Peyer's patch (tissue), 4 donors: ENCODE results near the gene AKT3. TPM values are rescaled to one million over a fixed set of nuclear protein-coding genes. Genes with fewer than 3 reads are reported as not detected.

Source experiments
- DNase-seq, 3 donors: peaks; one replicate each; pipeline ENCODE4 v3.0.0-alpha.2; 2017 to 2019
- H3K27ac ChIP-seq, 4 donors: fragments of 200-600 bp; sonication (generic); one replicate each; pipeline ENCODE4 v1.5.1; 2016 to 2019
- H3K27me3 ChIP-seq, 2 donors: fragments of 200-600 bp; sonication (generic); one replicate each; pipeline ENCODE4 v1.5.1; 2019
- H3K36me3 ChIP-seq, 3 donors: fragments of 200-600 bp; sonication (generic); one replicate each; pipeline ENCODE4 v1.5.1; 2016 to 2019
- H3K4me1 ChIP-seq, 4 donors: fragments of 200-600 bp; sonication (generic); one replicate each; pipeline ENCODE4 v1.5.1; 2016 to 2019
- H3K4me3 ChIP-seq, 4 donors: fragments of 200-600 bp; sonication (generic); 1 replicate in 3 of 4; 2 replicates in 1 of 4; pipeline ENCODE4 v1.5.1; 2016 to 2019; ENCODE audit warnings: mild to moderate bottlenecking in 1 of 4
- H3K9me3 ChIP-seq, 4 donors: fragments of 200-600 bp; sonication (generic); one replicate each; pipeline ENCODE4 v1.5.1; 2016 to 2019; ENCODE audit warnings: mild to moderate bottlenecking in 1 of 4
- POLR2A ChIP-seq, 2 donors: fragments of 450-650 bp; IDR thresholded peaks; one replicate each; pipeline ENCODE4 v1.5.1; 2017; ENCODE audit warnings: antibody characterized with exemption in 2 of 2, mild to moderate bottlenecking in 2 of 2, moderate library complexity in 2 of 2
- total RNA-seq, 4 donors: library from RNA; depleted of rRNA; stranded (reverse); fragments of >200 nt; gene quantifications; one replicate each; pipeline ENCODE4 v1.1.0, GENCODE V29; 2016
- TF ChIP-seq, protein P1 (sequence below), 6 experiments: fragments of 450-650 bp in 4 of 6; fragments of 200-600 bp in 2 of 6; sonication (generic) in 1 of 6; IDR thresholded peaks; one replicate each; pipeline ENCODE4 v1.5.1; 2017 to 2019; ENCODE audit warnings: antibody characterized with exemption in 6 of 6, mild to moderate bottlenecking in 3 of 6, moderate library complexity in 1 of 6

The AKT3 gene
- total RNA-seq, 4 donors from 2014 or later = 4.4 to 71.8 (median 15.2) TPM

DNA sequence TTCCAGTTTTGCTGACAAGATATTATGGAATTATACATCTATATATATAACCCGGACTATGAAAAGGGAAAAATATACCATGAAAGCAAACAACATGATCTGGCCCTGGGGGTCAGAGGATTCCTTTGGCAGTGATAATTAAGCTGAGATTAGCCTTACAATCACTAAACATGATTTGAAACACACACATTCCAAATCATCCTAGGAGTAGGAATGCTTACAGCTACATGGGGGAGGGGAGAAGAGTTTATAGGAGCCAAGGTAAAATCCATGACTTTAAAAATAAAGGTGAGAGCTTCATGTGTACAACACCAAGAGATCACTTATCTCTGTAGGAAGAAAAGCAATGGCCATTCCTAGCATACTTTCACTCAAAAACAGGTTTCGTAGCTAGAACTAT lies 57.6 kb downstream of the AKT3 start:
- no peak overlapping the region for H3K4me3 ChIP-seq

DNA sequence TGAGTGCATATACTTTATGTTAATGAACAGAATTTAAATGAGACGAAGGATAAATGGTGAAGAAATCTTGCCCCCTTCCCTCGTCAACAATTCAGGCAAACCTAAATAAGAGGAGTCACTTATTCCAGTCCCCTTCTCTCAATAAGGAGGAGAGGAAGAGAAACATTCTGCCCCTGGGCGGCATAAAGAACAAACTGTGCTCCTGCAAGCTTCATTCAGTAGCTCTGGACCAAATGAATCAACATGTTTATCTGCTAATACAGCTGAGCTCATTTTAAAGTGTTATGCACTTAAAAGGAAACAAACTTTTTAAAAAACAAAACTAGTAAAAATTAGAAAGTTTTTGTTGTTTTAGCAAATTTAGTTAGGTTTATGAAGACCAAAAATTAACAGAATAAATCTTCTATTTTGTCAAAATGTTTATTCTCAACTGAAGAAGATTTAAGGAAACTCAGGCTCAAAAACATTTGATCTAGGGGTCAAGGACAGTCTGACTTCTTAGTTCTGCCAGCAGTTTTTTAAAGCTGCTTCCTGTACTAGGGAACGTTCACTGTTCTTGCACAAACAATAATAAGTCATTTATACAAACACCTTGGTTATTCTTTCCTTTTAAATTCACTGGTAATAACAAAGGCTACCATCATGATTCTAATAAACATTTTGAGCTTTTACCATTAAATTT lies 58.3 kb downstream of the AKT3 start:
- H3K27ac ChIP-seq = peak overlapping the region in 1 of 4 donors; percentile 40
- no peak for DNase-seq
- H3K9me3 ChIP-seq = no peaks in the 10 kb centered on the region
- no peak for TF ChIP-seq POLR2A (IDR thresholded peaks at IDR 0.05)
- TF ChIP-seq, protein P1, sequence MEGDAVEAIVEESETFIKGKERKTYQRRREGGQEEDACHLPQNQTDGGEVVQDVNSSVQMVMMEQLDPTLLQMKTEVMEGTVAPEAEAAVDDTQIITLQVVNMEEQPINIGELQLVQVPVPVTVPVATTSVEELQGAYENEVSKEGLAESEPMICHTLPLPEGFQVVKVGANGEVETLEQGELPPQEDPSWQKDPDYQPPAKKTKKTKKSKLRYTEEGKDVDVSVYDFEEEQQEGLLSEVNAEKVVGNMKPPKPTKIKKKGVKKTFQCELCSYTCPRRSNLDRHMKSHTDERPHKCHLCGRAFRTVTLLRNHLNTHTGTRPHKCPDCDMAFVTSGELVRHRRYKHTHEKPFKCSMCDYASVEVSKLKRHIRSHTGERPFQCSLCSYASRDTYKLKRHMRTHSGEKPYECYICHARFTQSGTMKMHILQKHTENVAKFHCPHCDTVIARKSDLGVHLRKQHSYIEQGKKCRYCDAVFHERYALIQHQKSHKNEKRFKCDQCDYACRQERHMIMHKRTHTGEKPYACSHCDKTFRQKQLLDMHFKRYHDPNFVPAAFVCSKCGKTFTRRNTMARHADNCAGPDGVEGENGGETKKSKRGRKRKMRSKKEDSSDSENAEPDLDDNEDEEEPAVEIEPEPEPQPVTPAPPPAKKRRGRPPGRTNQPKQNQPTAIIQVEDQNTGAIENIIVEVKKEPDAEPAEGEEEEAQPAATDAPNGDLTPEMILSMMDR (IDR thresholded peaks at IDR 0.05) = no peak
- no peak overlapping the region for H3K4me3 ChIP-seq
- H3K4me1 ChIP-seq = peaks cover 0 to 6% (median 1%) of the 10 kb centered on the region in 4 donors
- H3K27me3 ChIP-seq = no peaks in the 10 kb centered on the region
- H3K36me3 ChIP-seq = no peaks in the 10 kb centered on the region

More for the DNA sequence above, 57.6 kb downstream of the AKT3 start:
- TF ChIP-seq, protein P1 (IDR thresholded peaks at IDR 0.05) = no peak
- TF ChIP-seq POLR2A (IDR thresholded peaks at IDR 0.05) = no peak
- no peaks in the 10 kb centered on the region for H3K36me3 ChIP-seq
- no peaks in the 10 kb centered on the region for H3K9me3 ChIP-seq
- peaks cover 0 to 6% (median 1%) of the 10 kb centered on the region in 4 donors for H3K4me1 ChIP-seq
- DNase-seq = no peak
- no peaks in the 10 kb centered on the region for H3K27me3 ChIP-seq
- H3K27ac ChIP-seq = peak overlapping the region in 1 of 4 donors; percentile 40

- Histone ChIP-seq H3K4me1 (peaks cover 0 to 6% (median 1%) of the 10 kb centered on the region in 4 donors), H3K27ac (peak overlapping the region in 1 of 4 donors; percentile 32), H3K9me3 (no peaks in the 10 kb centered on the region), H3K27me3 (no peaks in the 10 kb centered on the region), H3K4me3 (no peak overlapping the region), H3K36me3 (no peaks in the 10 kb centered on the region)
- DNase-seq = no peak
- TF ChIP-seq, protein P1 (IDR thresholded peaks at IDR 0.05) = no peak
- no peak for TF ChIP-seq POLR2A (IDR thresholded peaks at IDR 0.05)
Observed at GRCh38 chr1:243790404-243790803, 59.6 kb downstream of the AKT3 start.

- no peak overlapping the region for H3K4me3 ChIP-seq
- no peaks in the 10 kb centered on the region for H3K9me3 ChIP-seq
- H3K36me3 ChIP-seq = no peaks in the 10 kb centered on the region
- DNase-seq = no peak
- no peak overlapping the region for H3K27ac ChIP-seq
- peaks cover 0 to 2% (median 0%) of the 10 kb centered on the region in 4 donors for H3K4me1 ChIP-seq
- TF ChIP-seq, protein P1 (IDR thresholded peaks at IDR 0.05) = no peak
- no peak for TF ChIP-seq POLR2A (IDR thresholded peaks at IDR 0.05)
- H3K27me3 ChIP-seq = no peaks in the 10 kb centered on the region
Observed at GRCh38 chr1:243786531-243786930, 63.5 kb downstream of the AKT3 start.

DNA sequence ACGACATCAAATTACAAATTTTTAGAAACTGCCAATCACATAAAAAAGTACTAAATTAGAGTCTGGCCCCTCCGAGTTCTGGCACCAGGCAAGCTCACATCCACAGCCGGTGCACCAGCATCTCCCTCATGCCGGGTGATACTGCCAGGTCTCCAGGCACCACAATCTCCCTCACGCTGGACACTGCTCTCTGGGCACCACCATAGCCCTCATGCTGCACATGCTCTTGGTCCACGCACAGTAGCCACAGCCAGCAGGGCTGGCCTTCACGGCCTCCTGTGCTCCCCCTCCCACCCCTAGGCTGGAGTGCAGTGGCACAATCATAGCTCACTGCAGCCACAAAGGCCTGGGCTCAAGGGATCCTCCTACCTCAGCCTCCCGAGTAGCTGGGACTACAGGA lies 65.5 kb downstream of the AKT3 start:
- H3K9me3 ChIP-seq = no peaks in the 10 kb centered on the region
- no peaks in the 10 kb centered on the region for H3K27me3 ChIP-seq

More for the DNA sequence above, 65.5 kb downstream of the AKT3 start:
- H3K36me3 ChIP-seq = no peaks in the 10 kb centered on the region
- H3K4me1 ChIP-seq = no peaks in the 10 kb centered on the region
- TF ChIP-seq, protein P1 (IDR thresholded peaks at IDR 0.05) = no peak
- TF ChIP-seq POLR2A (IDR thresholded peaks at IDR 0.05) = no peak
- no peak overlapping the region for H3K27ac ChIP-seq
- no peak overlapping the region for H3K4me3 ChIP-seq
- no peak for DNase-seq
